Sigmoid colon (tissue), 4 donors: ENCODE results near the gene MORN4.

ENCODE experiments used
- EP300 ChIP-seq, 4 donors: sonication (generic); formaldehyde crosslinking; IDR thresholded peaks; one replicate each; pipeline ENCODE4 v1.6.1; 2017; ENCODE audit warnings: antibody characterized with exemption in 4 of 4
- POLR2A ChIP-seq, 2 donors: fragments of 450-650 bp; IDR thresholded peaks; one replicate each; pipeline ENCODE4 v1.6.1; 2016; ENCODE audit warnings: antibody characterized with exemption in 2 of 2, mild to moderate bottlenecking in 2 of 2, moderate library complexity in 2 of 2
- POLR2AphosphoS5 ChIP-seq, 4 donors: sonication (generic); formaldehyde crosslinking; IDR thresholded peaks; one replicate each; pipeline ENCODE4 v1.6.1; 2017; ENCODE audit warnings: antibody characterized with exemption in 4 of 4
- TF ChIP-seq, protein P1 (sequence below), 4 experiments: fragments of 450-650 bp in 3 of 4; fragments of 200-600 bp in 1 of 4; IDR thresholded peaks; one replicate each; pipeline ENCODE4 v1.5.1; 2016 to 2019; ENCODE audit warnings: antibody characterized with exemption in 4 of 4, mild to moderate bottlenecking in 3 of 4, moderate library complexity in 2 of 4

DNA sequence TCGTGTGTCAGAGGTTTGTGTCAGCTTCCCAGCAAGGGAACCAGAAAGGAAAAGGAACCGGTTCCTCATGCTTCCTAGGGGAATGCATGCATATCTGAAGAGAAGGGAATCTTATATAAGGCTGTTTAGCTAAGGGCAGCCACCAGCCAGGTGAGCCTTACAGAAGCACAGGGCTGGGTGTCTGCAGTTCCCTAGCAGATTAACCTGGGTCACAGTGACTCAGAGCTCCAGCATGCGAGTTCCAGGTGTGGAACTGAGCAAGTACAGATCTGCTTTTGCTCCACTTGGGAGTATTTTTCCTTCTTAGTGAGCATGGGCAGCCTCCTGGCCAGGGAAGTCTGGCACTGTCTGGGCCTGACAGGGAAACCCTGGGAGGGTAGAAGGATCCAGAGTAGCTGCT lies 61.7 kb downstream of the MORN4 start:
- TF ChIP-seq EP300 (IDR thresholded peaks at IDR 0.05) (no peak), POLR2A (IDR thresholded peaks at IDR 0.05) (no peak), POLR2AphosphoS5 (IDR thresholded peaks at IDR 0.05) (no peak)
- TF ChIP-seq, protein P1, sequence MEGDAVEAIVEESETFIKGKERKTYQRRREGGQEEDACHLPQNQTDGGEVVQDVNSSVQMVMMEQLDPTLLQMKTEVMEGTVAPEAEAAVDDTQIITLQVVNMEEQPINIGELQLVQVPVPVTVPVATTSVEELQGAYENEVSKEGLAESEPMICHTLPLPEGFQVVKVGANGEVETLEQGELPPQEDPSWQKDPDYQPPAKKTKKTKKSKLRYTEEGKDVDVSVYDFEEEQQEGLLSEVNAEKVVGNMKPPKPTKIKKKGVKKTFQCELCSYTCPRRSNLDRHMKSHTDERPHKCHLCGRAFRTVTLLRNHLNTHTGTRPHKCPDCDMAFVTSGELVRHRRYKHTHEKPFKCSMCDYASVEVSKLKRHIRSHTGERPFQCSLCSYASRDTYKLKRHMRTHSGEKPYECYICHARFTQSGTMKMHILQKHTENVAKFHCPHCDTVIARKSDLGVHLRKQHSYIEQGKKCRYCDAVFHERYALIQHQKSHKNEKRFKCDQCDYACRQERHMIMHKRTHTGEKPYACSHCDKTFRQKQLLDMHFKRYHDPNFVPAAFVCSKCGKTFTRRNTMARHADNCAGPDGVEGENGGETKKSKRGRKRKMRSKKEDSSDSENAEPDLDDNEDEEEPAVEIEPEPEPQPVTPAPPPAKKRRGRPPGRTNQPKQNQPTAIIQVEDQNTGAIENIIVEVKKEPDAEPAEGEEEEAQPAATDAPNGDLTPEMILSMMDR (IDR thresholded peaks at IDR 0.05): no peak
